MCF 10A (cell line): ENCODE measurements around the gene TCEAL8. TPM values are rescaled to one million over a fixed set of nuclear protein-coding genes. Genes with fewer than 3 reads are reported as not detected.
A peak's percentile ranks its signal among the peaks of the same experiment; 100 is the strongest.

Source experiments
- BruUV-seq: library from RNA; stranded (reverse); fragments of 400-500 nt; replicated peaks from 2 replicates; lab custom pipeline; 2021; lab: Mats Ljungman, UMichigan
- CTCF ChIA-PET: fragments of 300-600 bp; sonication (Branson Sonifier 250); formaldehyde crosslinking; extraction: SDS; loops from one replicate; lab custom pipeline; 2021; ENCODE audit warnings: antibody characterized with exemption, inconsistent platforms; lab: Yijun Ruan, JAX
- POLR2A ChIA-PET: fragments of 300-600, 350-650 bp; sonication (Branson Sonifier 250); formaldehyde crosslinking; extraction: SDS; loops from one replicate; lab custom pipeline; 2020; ENCODE audit warnings: antibody characterized with exemption, inconsistent platforms; lab: Yijun Ruan, JAX
- DNase-seq: peaks from one replicate; pipeline ENCODE4 v3.0.0-alpha.2; 2018; ENCODE audit not compliant: unreplicated experiment
- H3K27ac Mint-ChIP-seq: one replicate; pipeline ENCODE4 v1.8.0; 2022; ENCODE audit warnings: mild to moderate bottlenecking, low read depth, mixed read lengths; ENCODE audit not compliant: unreplicated experiment
- H3K27me3 Mint-ChIP-seq: one replicate; pipeline ENCODE4 v1.8.0; 2022; ENCODE audit warnings: mixed read lengths; ENCODE audit not compliant: insufficient read depth, unreplicated experiment
- H3K36me3 Mint-ChIP-seq: one replicate; pipeline ENCODE4 v1.8.0; 2022; ENCODE audit warnings: mild to moderate bottlenecking, moderate library complexity, mixed read lengths; ENCODE audit not compliant: insufficient read depth, unreplicated experiment
- H3K4me1 Mint-ChIP-seq: one replicate; pipeline ENCODE4 v1.8.0; 2022; ENCODE audit warnings: mixed read lengths; ENCODE audit not compliant: insufficient read depth, unreplicated experiment
- H3K4me3 Mint-ChIP-seq: one replicate; pipeline ENCODE4 v1.8.0; 2022; ENCODE audit warnings: mild to moderate bottlenecking, moderate library complexity, mixed read lengths; ENCODE audit not compliant: unreplicated experiment
- H3K9me3 Mint-ChIP-seq: one replicate; pipeline ENCODE4 v1.8.0; 2022; ENCODE audit warnings: mixed read lengths; ENCODE audit not compliant: unreplicated experiment
- intact Hi-C: fragments of 100-400 bp; cut with micrococcal nuclease; formaldehyde crosslinking; loops from 2 replicates; pipeline ENCODE4 v1.14.1; 2022
- total RNA-seq: library from RNA; stranded (reverse); gene quantifications from 2 replicates; pipeline ENCODE4 v1.2.3, GENCODE V29; 2022
- TF ChIP-seq, protein P1 (sequence below): fragments of 200-600 bp; IDR thresholded peaks from one replicate; pipeline ENCODE4 v1.8.0; 2022; ENCODE audit warnings: antibody characterized with exemption, mild to moderate bottlenecking; ENCODE audit not compliant: unreplicated experiment

Gene TCEAL8
- total RNA-seq, 1 experiment from 2014 or later: 20.2 TPM

DNA sequence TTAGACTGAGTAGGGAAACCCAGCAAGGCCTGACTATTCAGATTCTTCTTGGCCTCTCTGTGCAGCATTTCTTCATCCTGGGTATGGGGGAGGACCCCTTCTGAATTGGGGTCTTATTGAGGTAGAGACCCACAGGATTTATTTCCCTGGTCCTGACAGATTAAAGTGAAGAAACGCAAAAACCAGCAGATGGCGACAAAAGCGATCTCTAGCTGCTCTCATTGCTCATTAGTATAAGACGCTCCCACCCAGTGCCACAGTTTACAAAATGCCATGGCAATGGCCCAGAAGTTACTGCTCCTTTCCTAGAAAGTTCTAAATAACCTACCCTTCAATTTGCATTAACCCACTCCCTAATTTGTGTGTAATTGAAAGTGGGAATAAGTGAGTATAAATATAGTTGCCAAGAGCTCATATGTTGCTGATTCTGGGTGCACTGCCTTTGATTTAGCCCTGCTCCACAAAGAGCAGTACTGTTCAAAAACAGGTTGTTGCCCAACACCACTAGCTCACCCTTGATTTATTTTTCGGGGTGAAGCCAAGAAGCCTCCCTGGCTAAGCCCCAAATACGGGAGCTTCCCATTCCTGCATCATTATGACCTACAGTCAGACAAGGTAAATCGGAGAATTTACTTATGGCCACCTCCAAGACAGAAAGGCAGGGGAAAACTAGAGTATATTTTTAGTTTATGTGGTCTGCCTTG is 43.8 kb downstream of the TCEAL8 start:
- POLR2A ChIA-PET: interaction anchor here (1.2 kb wide), 1 partner anchor 253 kb away, joined by 3 read pairs; no protein-coding TSS in a partner anchor
- Mint-ChIP-seq H3K9me3 (no peaks in the 10 kb centered on the region), H3K27me3 (peaks cover 38% of the 10 kb centered on the region), H3K4me1 (no peaks in the 10 kb centered on the region), H3K27ac (no peak overlapping the region), H3K4me3 (no peak overlapping the region), H3K36me3 (no peaks in the 10 kb centered on the region)
- TF ChIP-seq, protein P1, sequence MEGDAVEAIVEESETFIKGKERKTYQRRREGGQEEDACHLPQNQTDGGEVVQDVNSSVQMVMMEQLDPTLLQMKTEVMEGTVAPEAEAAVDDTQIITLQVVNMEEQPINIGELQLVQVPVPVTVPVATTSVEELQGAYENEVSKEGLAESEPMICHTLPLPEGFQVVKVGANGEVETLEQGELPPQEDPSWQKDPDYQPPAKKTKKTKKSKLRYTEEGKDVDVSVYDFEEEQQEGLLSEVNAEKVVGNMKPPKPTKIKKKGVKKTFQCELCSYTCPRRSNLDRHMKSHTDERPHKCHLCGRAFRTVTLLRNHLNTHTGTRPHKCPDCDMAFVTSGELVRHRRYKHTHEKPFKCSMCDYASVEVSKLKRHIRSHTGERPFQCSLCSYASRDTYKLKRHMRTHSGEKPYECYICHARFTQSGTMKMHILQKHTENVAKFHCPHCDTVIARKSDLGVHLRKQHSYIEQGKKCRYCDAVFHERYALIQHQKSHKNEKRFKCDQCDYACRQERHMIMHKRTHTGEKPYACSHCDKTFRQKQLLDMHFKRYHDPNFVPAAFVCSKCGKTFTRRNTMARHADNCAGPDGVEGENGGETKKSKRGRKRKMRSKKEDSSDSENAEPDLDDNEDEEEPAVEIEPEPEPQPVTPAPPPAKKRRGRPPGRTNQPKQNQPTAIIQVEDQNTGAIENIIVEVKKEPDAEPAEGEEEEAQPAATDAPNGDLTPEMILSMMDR: peak; percentile 39
- BruUV-seq: no TSS peak
- peak; percentile 53 for DNase-seq
- intact Hi-C loops: loop anchor here (1.0 to 2.0 kb wide), 3 partner anchors 38 to 253 kb away; no protein-coding TSS in a partner anchor
- CTCF ChIA-PET: interaction anchor here (0.5 to 2.5 kb wide), 30 partner anchors 10 to 609 kb away, joined by 3 to 16 read pairs (median 4); no protein-coding TSS in a partner anchor

DNA sequence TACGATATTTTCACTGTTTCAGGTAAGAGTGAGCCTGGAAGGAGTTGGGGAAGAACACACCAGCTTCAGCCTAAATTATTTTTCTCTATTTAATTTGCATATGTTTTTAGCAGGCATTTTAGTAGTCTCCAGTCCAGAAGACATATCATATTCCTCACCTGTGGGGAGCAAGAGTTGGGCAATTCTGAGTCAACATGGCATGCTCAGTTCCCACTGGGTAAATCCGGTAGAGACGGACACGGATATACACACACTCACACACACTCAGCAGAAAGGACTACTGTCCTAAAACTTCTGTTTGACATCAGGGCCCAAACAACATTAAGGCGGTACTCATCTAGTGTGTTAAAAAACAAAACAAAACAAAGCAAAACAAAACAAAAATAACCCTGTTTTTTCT is 44.9 kb downstream of the TCEAL8 start:
- Mint-ChIP-seq H3K9me3 (no peaks in the 10 kb centered on the region), H3K4me3 (no peak overlapping the region), H3K27me3 (peaks cover 43% of the 10 kb centered on the region), H3K36me3 (no peaks in the 10 kb centered on the region), H3K27ac (no peak overlapping the region), H3K4me1 (no peaks in the 10 kb centered on the region)
- TF ChIP-seq, protein P1: no peak
- ChIA-PET CTCF (interaction anchor here (0.7 to 2.5 kb wide), 7 partner anchors 9 to 280 kb away, joined by 3 to 16 read pairs (median 12); no protein-coding TSS in a partner anchor), POLR2A (no interaction called here)
- DNase-seq: peak; percentile 51
- BruUV-seq: no TSS peak
- intact Hi-C loops: loop anchor here (2.0 kb wide), 1 partner anchor 39 kb away; no protein-coding TSS in a partner anchor

Other genes starting within 250 kb of the TCEAL8 start
- gene BEX1, start 191.0 kb downstream of the TCEAL8 start, total RNA-seq: not detected in 2 replicates
- gene NXF3, start 162.0 kb downstream of the TCEAL8 start, total RNA-seq: not detected in 2 replicates
- gene BEX4, start 40.0 kb downstream of the TCEAL8 start, total RNA-seq: not detected in 2 replicates
- not detected in 2 replicates for gene TCEAL5, start 21.6 kb upstream of the TCEAL8 start, total RNA-seq
- gene BEX2, start 55.8 kb upstream of the TCEAL8 start, total RNA-seq: not detected in 2 replicates
- not detected in 2 replicates for gene TCEAL7, start 75.1 kb upstream of the TCEAL8 start, total RNA-seq
- 40.3 and 63.9 TPM in 2 replicates for gene TCEAL9, start 101.4 kb upstream of the TCEAL8 start, total RNA-seq
- 166 and 173 TPM in 2 replicates for gene BEX3, start 121.4 kb upstream of the TCEAL8 start, total RNA-seq